ENCODE measurements around the gene SRSF9.

GRCh38 chr12:120479458-120479857 is 9.9 kb upstream of the SRSF9 start:
- TF ChIP-seq POLR2A (IDR thresholded peaks at IDR 0.05): no peak
- no peak for TF ChIP-seq CTCF (IDR thresholded peaks at IDR 0.05)

Measured in uterus (tissue), 2 donors.